Liver (tissue), 9 donors: Measurements from ENCODE around the gene B9D1. TPM values are rescaled to one million over a fixed set of nuclear protein-coding genes. Genes with fewer than 3 reads are reported as not detected.

ENCODE experiments used
- DNase-seq: peaks from one replicate; pipeline ENCODE4 v3.0.0-alpha.2; 2017; ENCODE audit warnings: low spot score
- H3K27ac ChIP-seq, 2 donors: one replicate each; pipeline ENCODE4 v1.7.0; 2013; ENCODE audit warnings: inconsistent platforms in 2 of 2, low read length in 2 of 2, control low read depth in 1 of 2, low read depth in 1 of 2, mild to moderate bottlenecking in 1 of 2
- H3K27me3 ChIP-seq, 4 donors: one replicate each; pipeline versions ENCODE4 v1.6.1 to v1.7.0; 2013; ENCODE audit warnings: low read length in 3 of 4, inconsistent platforms in 1 of 4, mild to moderate bottlenecking in 1 of 4, moderate library complexity in 1 of 4; ENCODE audit not compliant: control insufficient read depth in 4 of 4, insufficient read depth in 4 of 4
- H3K36me3 ChIP-seq, 4 donors: one replicate each; pipeline versions ENCODE4 v1.6.1 to v1.7.0; 2013; ENCODE audit warnings: low read length in 3 of 4, mild to moderate bottlenecking in 3 of 4, low read depth in 1 of 4, moderate library complexity in 1 of 4; ENCODE audit not compliant: control insufficient read depth in 4 of 4, insufficient read depth in 3 of 4
- H3K4me1 ChIP-seq, 4 donors: one replicate each; pipeline versions ENCODE4 v1.6.1 to v1.7.0; 2013; ENCODE audit warnings: low read length in 3 of 4, mild to moderate bottlenecking in 3 of 4, moderate library complexity in 1 of 4; ENCODE audit not compliant: control insufficient read depth in 4 of 4, insufficient read depth in 4 of 4
- H3K4me3 ChIP-seq, 3 donors: one replicate each; pipeline versions ENCODE4 v1.6.1 to v1.7.0; 2013; ENCODE audit warnings: low read length in 3 of 3, control low read depth in 1 of 3, low read depth in 1 of 3, mild to moderate bottlenecking in 1 of 3
- H3K9ac ChIP-seq, 2 donors: one replicate each; pipeline ENCODE4 v1.7.0; 2013; ENCODE audit warnings: low read length in 2 of 2, mild to moderate bottlenecking in 2 of 2, moderate library complexity in 2 of 2, control low read depth in 1 of 2, low read depth in 1 of 2
- H3K9me3 ChIP-seq, 4 donors: one replicate each; pipeline versions ENCODE4 v1.6.1 to v1.7.0; 2013; ENCODE audit warnings: low read length in 3 of 4; ENCODE audit not compliant: control insufficient read depth in 4 of 4
- EGR1 ChIP-seq, 2 donors: IDR thresholded peaks; 2 replicates each; pipeline ENCODE4 v1.6.1; 2016 to 2018; ENCODE audit warnings: antibody characterized with exemption in 2 of 2, low read depth in 2 of 2
- FOXA2 ChIP-seq: IDR thresholded peaks from 2 replicates; pipeline ENCODE4 v1.6.1; 2016; ENCODE audit warnings: antibody characterized with exemption
- GABPA ChIP-seq, 2 donors: IDR thresholded peaks in 1 of 2; conservative IDR thresholded peaks in 1 of 2; 2 replicates each; pipeline ENCODE4 v1.6.1; 2016; ENCODE audit warnings: antibody characterized with exemption in 2 of 2, mild to moderate bottlenecking in 1 of 2, moderate library complexity in 1 of 2
- HNF4G ChIP-seq: IDR thresholded peaks from 2 replicates; pipeline ENCODE4 v1.6.1; 2016; ENCODE audit warnings: antibody characterized with exemption
- JUND ChIP-seq, 2 donors: IDR thresholded peaks; 2 replicates each; pipeline ENCODE4 v1.6.1; 2016; ENCODE audit warnings: antibody characterized with exemption in 2 of 2
- NR2F2 ChIP-seq: IDR thresholded peaks from 2 replicates; pipeline ENCODE4 v1.6.1; 2016; ENCODE audit warnings: antibody characterized with exemption
- RXRA ChIP-seq, 2 donors: IDR thresholded peaks; 2 replicates each; pipeline ENCODE4 v1.6.1; 2017 to 2018; ENCODE audit warnings: antibody characterized with exemption in 2 of 2, mild to moderate bottlenecking in 1 of 2
- SP1 ChIP-seq: IDR thresholded peaks from 2 replicates; pipeline ENCODE4 v1.6.1; 2018; ENCODE audit warnings: antibody characterized with exemption, mild to moderate bottlenecking
- TAF1 ChIP-seq: conservative IDR thresholded peaks from 2 replicates; pipeline ENCODE4 v1.6.1; 2016; ENCODE audit warnings: antibody characterized with exemption, mild to moderate bottlenecking
- YY1 ChIP-seq: IDR thresholded peaks from 2 replicates; pipeline ENCODE4 v1.6.1; 2016; ENCODE audit warnings: antibody characterized with exemption, mild to moderate bottlenecking
- WGBS: extraction: QIAGEN DNeasy Blood & Tissue Kit; methylation state at CpG from one replicate; pipeline ENCODE4 v1.1.7; 2013; 5-methylcytosine and 5-hydroxymethylcytosine counted together
- polyA plus RNA-seq, 2 donors: library from polyadenylated mRNA; stranded (reverse) in 1 of 2; unstranded in 1 of 2; fragments of 200-250 nt in 1 of 2; fragments of >200 nt in 1 of 2; fragmentation: Nextera tagmentation in 1 of 2; extraction: Ambion mirVana in 1 of 2; gene quantifications; one replicate each; pipeline versions ENCODE4 v1.2.1 to v1.2.3, GENCODE V29; 2013 to 2015
- total RNA-seq, 2 donors: library from RNA; depleted of rRNA; stranded (reverse); fragments of >200 nt; gene quantifications; one replicate each; pipeline ENCODE4 v1.2.3, GENCODE V29; 2014
- TF ChIP-seq, protein P1 (sequence below): IDR thresholded peaks from 2 replicates; pipeline ENCODE4 v1.6.1; 2016; ENCODE audit warnings: antibody characterized with exemption
- TF ChIP-seq, protein P2 (sequence below): IDR thresholded peaks from 2 replicates; pipeline ENCODE4 v1.6.1; 2016; ENCODE audit warnings: antibody characterized with exemption
- TF ChIP-seq, protein P3 (sequence below): IDR thresholded peaks from 2 replicates; pipeline ENCODE4 v1.6.1; 2016; ENCODE audit warnings: antibody characterized with exemption
- TF ChIP-seq, protein P4 (sequence below): IDR thresholded peaks from 2 replicates; pipeline ENCODE4 v1.6.1; 2016; ENCODE audit warnings: antibody characterized with exemption, mild to moderate bottlenecking
- TF ChIP-seq, protein P5 (sequence below): fragments of 150-350 bp; IDR thresholded peaks from 2 replicates; pipeline ENCODE4 v1.5.1; 2017; ENCODE audit warnings: improper control_type of control experiment, low read depth, low read length; ENCODE audit not compliant: missing input control
- donor health status: healthy.
- donor health status: healthy.
- donor health status: healthy.
- donor health status: healthy.
- donor health status: healthy.

The B9D1 gene
- total and polyA plus RNA-seq, 4 donors: 8.4 to 22.0 (median 10.8) TPM

DNA sequence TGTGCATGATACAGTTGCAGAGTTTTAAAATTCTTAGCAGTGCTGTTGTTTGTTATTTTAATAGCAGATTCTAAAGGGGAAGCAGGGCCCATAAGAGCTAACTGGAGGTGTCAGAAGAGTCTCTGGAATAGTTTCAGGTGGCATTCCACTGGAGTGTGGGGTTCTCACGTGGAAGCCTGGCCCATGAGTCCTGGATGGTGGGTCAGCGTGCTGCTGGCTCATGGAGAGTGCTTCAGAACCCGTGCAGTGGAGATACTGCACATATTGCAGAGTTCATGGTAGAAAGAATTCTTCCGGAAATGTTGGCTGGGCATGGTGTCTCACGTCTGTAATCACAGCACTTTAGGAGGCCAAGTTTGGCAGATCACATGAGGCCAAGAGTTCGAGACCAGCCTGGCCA lies 43.9 kb downstream of the B9D1 start:
- no peak overlapping the region for H3K27ac ChIP-seq
- peaks cover 0 to 2% (median 0%) of the 10 kb centered on the region in 4 donors for H3K36me3 ChIP-seq
- 87% methylated on average over 6 of the region's 6 CpGs for WGBS
- H3K27me3 ChIP-seq: no peaks in the 10 kb centered on the region
- no peak for DNase-seq
- H3K9ac ChIP-seq: no peak overlapping the region
- no peaks in the 10 kb centered on the region for H3K9me3 ChIP-seq
- H3K4me1 ChIP-seq: peaks cover 0 to 29% (median 17%) of the 10 kb centered on the region in 4 donors
- TF ChIP-seq, protein P1, sequence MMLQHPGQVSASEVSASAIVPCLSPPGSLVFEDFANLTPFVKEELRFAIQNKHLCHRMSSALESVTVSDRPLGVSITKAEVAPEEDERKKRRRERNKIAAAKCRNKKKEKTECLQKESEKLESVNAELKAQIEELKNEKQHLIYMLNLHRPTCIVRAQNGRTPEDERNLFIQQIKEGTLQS: no peak
- no peak for TF ChIP-seq HNF4G
- TF ChIP-seq RXRA (IDR thresholded peaks at IDR 0.05): no peak
- TF ChIP-seq, protein P2, sequence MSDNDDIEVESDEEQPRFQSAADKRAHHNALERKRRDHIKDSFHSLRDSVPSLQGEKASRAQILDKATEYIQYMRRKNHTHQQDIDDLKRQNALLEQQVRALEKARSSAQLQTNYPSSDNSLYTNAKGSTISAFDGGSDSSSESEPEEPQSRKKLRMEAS: no peak
- TF ChIP-seq SP1: no peak
- no peak for TF ChIP-seq TAF1
- TF ChIP-seq, protein P3, sequence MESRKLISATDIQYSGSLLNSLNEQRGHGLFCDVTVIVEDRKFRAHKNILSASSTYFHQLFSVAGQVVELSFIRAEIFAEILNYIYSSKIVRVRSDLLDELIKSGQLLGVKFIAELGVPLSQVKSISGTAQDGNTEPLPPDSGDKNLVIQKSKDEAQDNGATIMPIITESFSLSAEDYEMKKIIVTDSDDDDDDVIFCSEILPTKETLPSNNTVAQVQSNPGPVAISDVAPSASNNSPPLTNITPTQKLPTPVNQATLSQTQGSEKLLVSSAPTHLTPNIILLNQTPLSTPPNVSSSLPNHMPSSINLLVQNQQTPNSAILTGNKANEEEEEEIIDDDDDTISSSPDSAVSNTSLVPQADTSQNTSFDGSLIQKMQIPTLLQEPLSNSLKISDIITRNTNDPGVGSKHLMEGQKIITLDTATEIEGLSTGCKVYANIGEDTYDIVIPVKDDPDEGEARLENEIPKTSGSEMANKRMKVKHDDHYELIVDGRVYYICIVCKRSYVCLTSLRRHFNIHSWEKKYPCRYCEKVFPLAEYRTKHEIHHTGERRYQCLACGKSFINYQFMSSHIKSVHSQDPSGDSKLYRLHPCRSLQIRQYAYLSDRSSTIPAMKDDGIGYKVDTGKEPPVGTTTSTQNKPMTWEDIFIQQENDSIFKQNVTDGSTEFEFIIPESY: no peak
- TF ChIP-seq, protein P4, sequence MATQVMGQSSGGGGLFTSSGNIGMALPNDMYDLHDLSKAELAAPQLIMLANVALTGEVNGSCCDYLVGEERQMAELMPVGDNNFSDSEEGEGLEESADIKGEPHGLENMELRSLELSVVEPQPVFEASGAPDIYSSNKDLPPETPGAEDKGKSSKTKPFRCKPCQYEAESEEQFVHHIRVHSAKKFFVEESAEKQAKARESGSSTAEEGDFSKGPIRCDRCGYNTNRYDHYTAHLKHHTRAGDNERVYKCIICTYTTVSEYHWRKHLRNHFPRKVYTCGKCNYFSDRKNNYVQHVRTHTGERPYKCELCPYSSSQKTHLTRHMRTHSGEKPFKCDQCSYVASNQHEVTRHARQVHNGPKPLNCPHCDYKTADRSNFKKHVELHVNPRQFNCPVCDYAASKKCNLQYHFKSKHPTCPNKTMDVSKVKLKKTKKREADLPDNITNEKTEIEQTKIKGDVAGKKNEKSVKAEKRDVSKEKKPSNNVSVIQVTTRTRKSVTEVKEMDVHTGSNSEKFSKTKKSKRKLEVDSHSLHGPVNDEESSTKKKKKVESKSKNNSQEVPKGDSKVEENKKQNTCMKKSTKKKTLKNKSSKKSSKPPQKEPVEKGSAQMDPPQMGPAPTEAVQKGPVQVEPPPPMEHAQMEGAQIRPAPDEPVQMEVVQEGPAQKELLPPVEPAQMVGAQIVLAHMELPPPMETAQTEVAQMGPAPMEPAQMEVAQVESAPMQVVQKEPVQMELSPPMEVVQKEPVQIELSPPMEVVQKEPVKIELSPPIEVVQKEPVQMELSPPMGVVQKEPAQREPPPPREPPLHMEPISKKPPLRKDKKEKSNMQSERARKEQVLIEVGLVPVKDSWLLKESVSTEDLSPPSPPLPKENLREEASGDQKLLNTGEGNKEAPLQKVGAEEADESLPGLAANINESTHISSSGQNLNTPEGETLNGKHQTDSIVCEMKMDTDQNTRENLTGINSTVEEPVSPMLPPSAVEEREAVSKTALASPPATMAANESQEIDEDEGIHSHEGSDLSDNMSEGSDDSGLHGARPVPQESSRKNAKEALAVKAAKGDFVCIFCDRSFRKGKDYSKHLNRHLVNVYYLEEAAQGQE: no peak
- no peak for TF ChIP-seq EGR1 (IDR thresholded peaks at IDR 0.05; ENCODE audit: low read depth in 2 of 2)
- no peak for TF ChIP-seq NR2F2
- no peak overlapping the region for H3K4me3 ChIP-seq

DNA sequence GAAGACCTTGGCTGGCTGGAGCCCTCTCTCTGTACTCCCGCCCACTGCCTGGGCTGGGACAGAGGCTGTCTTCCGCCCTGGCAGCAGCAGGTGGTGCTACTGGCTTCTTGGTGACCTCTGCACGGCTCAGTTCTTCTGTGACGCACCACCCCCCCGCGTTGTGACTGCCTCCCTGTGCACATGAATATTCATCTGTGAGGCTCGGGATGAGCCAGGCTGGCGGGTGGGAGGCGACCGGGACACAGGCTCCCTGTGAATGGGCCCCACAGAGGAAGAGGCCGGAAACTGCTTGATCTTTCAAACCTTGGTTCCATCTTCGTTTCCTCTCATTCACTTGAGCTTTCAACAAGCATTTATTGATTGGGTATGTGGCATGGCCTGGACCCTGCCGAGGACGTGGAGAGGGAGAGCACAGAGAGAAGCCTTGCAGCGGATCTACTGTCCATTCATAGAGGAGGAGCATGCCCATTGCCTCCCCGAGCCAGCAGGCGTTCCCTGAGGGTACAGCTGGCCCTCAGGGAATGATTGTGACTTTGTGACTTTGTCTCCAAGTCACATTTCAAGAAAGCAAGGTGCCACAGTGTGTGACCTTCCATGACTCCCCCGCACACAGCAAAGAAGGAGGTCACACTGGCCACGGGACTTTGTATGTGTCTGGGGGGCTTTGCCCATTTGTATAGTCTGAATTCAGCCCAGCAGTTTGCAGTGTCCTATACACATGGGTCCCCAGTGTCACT lies 45.0 kb downstream of the B9D1 start:
- no peaks in the 10 kb centered on the region for H3K9me3 ChIP-seq
- H3K4me1 ChIP-seq: peaks cover 0 to 29% (median 17%) of the 10 kb centered on the region in 4 donors
- peak overlapping the region in 1 of 2 donors; percentile 4 for H3K9ac ChIP-seq
- peak; percentile 77 for DNase-seq
- no peaks in the 10 kb centered on the region for H3K27me3 ChIP-seq
- WGBS: 23% methylated on average over 19 of the region's 19 CpGs
- H3K27ac ChIP-seq: peak overlapping the region; percentile 12 to 32
- H3K4me3 ChIP-seq: peak overlapping the region in 1 of 3 donors; percentile 20
- peaks cover 0 to 8% (median 4%) of the 10 kb centered on the region in 4 donors for H3K36me3 ChIP-seq
- peak; percentile 73 for TF ChIP-seq SP1
- TF ChIP-seq HNF4G: peak; percentile 15
- TF ChIP-seq, protein P4: peak; percentile 62
- peak; percentile 79 to 85 for TF ChIP-seq RXRA (IDR thresholded peaks at IDR 0.05)
- peak in 1 of 2 donors; percentile 35 for TF ChIP-seq JUND (IDR thresholded peaks at IDR 0.05)
- no peak for TF ChIP-seq YY1
- peak in 1 of 2 donors; percentile 38 for TF ChIP-seq GABPA (IDR thresholded peaks at IDR 0.05 in 1 of 2, conservative IDR thresholded peaks at IDR 0.05 in 1 of 2)
- TF ChIP-seq, protein P3: no peak
- TF ChIP-seq FOXA2: no peak
- no peak for TF ChIP-seq TAF1
- TF ChIP-seq, protein P1: no peak
- peak in 1 of 2 donors; percentile 56 for TF ChIP-seq EGR1 (IDR thresholded peaks at IDR 0.05; ENCODE audit: low read depth in 2 of 2)
- TF ChIP-seq, protein P5, sequence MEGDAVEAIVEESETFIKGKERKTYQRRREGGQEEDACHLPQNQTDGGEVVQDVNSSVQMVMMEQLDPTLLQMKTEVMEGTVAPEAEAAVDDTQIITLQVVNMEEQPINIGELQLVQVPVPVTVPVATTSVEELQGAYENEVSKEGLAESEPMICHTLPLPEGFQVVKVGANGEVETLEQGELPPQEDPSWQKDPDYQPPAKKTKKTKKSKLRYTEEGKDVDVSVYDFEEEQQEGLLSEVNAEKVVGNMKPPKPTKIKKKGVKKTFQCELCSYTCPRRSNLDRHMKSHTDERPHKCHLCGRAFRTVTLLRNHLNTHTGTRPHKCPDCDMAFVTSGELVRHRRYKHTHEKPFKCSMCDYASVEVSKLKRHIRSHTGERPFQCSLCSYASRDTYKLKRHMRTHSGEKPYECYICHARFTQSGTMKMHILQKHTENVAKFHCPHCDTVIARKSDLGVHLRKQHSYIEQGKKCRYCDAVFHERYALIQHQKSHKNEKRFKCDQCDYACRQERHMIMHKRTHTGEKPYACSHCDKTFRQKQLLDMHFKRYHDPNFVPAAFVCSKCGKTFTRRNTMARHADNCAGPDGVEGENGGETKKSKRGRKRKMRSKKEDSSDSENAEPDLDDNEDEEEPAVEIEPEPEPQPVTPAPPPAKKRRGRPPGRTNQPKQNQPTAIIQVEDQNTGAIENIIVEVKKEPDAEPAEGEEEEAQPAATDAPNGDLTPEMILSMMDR: peak; percentile 64
